MCF 10A (cell line): Measurements from ENCODE around the gene FLT3. TPM values are rescaled to one million over a fixed set of nuclear protein-coding genes. Genes with fewer than 3 reads are reported as not detected.
"Not testable (repeated sequence)": the region's sequence is repeated elsewhere in the genome, so short reads cannot be mapped to it uniquely, and the experiment has no call there.

Source experiments
- BruUV-seq: library from RNA; stranded (reverse); fragments of 400-500 nt; replicated peaks from 2 replicates; lab custom pipeline; 2021; lab: Mats Ljungman, UMichigan
- CTCF ChIA-PET: fragments of 300-600 bp; sonication (Branson Sonifier 250); formaldehyde crosslinking; extraction: SDS; loops from one replicate; lab custom pipeline; 2021; ENCODE audit warnings: antibody characterized with exemption, inconsistent platforms; lab: Yijun Ruan, JAX
- POLR2A ChIA-PET: fragments of 300-600, 350-650 bp; sonication (Branson Sonifier 250); formaldehyde crosslinking; extraction: SDS; loops from one replicate; lab custom pipeline; 2020; ENCODE audit warnings: antibody characterized with exemption, inconsistent platforms; lab: Yijun Ruan, JAX
- DNase-seq: peaks from one replicate; pipeline ENCODE4 v3.0.0-alpha.2; 2018; ENCODE audit not compliant: unreplicated experiment
- H3K27ac Mint-ChIP-seq: one replicate; pipeline ENCODE4 v1.8.0; 2022; ENCODE audit warnings: mild to moderate bottlenecking, low read depth, mixed read lengths; ENCODE audit not compliant: unreplicated experiment
- H3K27me3 Mint-ChIP-seq: one replicate; pipeline ENCODE4 v1.8.0; 2022; ENCODE audit warnings: mixed read lengths; ENCODE audit not compliant: insufficient read depth, unreplicated experiment
- H3K36me3 Mint-ChIP-seq: one replicate; pipeline ENCODE4 v1.8.0; 2022; ENCODE audit warnings: mild to moderate bottlenecking, moderate library complexity, mixed read lengths; ENCODE audit not compliant: insufficient read depth, unreplicated experiment
- H3K4me1 Mint-ChIP-seq: one replicate; pipeline ENCODE4 v1.8.0; 2022; ENCODE audit warnings: mixed read lengths; ENCODE audit not compliant: insufficient read depth, unreplicated experiment
- H3K4me3 Mint-ChIP-seq: one replicate; pipeline ENCODE4 v1.8.0; 2022; ENCODE audit warnings: mild to moderate bottlenecking, moderate library complexity, mixed read lengths; ENCODE audit not compliant: unreplicated experiment
- H3K9me3 Mint-ChIP-seq: one replicate; pipeline ENCODE4 v1.8.0; 2022; ENCODE audit warnings: mixed read lengths; ENCODE audit not compliant: unreplicated experiment
- intact Hi-C: fragments of 100-400 bp; cut with micrococcal nuclease; formaldehyde crosslinking; loops from 2 replicates; pipeline ENCODE4 v1.14.1; 2022
- total RNA-seq: library from RNA; stranded (reverse); gene quantifications from 2 replicates; pipeline ENCODE4 v1.2.3, GENCODE V29; 2022
- TF ChIP-seq, protein P1 (sequence below): fragments of 200-600 bp; IDR thresholded peaks from one replicate; pipeline ENCODE4 v1.8.0; 2022; ENCODE audit warnings: antibody characterized with exemption, mild to moderate bottlenecking; ENCODE audit not compliant: unreplicated experiment

Gene FLT3
- total RNA-seq, 1 experiment from 2014 or later, result not detected

DNA sequence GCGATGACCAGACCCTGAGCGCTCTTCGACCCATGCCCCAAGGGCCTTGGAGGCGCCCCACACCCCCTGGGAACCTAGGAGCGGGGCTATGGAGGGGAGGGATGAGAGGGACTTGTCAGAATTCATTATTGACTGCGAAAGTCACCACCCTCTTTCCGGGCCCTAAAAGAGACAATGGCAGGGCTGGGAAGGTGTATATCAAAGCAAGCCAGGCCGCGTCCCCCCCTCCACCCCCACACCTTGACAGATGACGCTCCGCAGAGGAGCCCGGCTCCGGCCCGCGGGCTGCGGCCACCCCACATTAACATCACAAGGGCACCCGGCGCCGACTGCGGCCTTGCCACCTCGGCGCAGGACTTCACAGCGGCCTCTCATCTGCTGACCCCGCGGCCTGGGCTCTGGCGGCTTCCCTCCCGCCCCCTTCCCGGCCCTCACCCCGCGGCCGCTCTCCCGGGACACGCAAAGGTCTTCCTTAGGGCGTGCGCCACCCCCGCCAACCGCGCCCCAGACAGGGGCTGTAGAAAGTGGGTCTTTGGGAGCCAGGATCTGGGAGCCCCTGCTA, 133.7 kb downstream of the FLT3 start:
- peaks cover 6% of the 10 kb centered on the region for H3K36me3 Mint-ChIP-seq
- no peaks in the 10 kb centered on the region for H3K4me1 Mint-ChIP-seq
- ChIA-PET CTCF (interaction anchor here (0.6 to 2.9 kb wide), 2 partner anchors 141 to 196 kb away, joined by 3 to 12 read pairs; no protein-coding TSS in a partner anchor), POLR2A (no interaction called here)
- no peak for DNase-seq
- no peak overlapping the region for H3K4me3 Mint-ChIP-seq
- peaks cover 41% of the 10 kb centered on the region for H3K27me3 Mint-ChIP-seq
- TF ChIP-seq, protein P1, sequence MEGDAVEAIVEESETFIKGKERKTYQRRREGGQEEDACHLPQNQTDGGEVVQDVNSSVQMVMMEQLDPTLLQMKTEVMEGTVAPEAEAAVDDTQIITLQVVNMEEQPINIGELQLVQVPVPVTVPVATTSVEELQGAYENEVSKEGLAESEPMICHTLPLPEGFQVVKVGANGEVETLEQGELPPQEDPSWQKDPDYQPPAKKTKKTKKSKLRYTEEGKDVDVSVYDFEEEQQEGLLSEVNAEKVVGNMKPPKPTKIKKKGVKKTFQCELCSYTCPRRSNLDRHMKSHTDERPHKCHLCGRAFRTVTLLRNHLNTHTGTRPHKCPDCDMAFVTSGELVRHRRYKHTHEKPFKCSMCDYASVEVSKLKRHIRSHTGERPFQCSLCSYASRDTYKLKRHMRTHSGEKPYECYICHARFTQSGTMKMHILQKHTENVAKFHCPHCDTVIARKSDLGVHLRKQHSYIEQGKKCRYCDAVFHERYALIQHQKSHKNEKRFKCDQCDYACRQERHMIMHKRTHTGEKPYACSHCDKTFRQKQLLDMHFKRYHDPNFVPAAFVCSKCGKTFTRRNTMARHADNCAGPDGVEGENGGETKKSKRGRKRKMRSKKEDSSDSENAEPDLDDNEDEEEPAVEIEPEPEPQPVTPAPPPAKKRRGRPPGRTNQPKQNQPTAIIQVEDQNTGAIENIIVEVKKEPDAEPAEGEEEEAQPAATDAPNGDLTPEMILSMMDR, result no peak
- BruUV-seq, result no TSS peak
- no peak overlapping the region for H3K27ac Mint-ChIP-seq
- intact Hi-C loops, result no loop called here
- H3K9me3 Mint-ChIP-seq, result no peaks in the 10 kb centered on the region

DNA sequence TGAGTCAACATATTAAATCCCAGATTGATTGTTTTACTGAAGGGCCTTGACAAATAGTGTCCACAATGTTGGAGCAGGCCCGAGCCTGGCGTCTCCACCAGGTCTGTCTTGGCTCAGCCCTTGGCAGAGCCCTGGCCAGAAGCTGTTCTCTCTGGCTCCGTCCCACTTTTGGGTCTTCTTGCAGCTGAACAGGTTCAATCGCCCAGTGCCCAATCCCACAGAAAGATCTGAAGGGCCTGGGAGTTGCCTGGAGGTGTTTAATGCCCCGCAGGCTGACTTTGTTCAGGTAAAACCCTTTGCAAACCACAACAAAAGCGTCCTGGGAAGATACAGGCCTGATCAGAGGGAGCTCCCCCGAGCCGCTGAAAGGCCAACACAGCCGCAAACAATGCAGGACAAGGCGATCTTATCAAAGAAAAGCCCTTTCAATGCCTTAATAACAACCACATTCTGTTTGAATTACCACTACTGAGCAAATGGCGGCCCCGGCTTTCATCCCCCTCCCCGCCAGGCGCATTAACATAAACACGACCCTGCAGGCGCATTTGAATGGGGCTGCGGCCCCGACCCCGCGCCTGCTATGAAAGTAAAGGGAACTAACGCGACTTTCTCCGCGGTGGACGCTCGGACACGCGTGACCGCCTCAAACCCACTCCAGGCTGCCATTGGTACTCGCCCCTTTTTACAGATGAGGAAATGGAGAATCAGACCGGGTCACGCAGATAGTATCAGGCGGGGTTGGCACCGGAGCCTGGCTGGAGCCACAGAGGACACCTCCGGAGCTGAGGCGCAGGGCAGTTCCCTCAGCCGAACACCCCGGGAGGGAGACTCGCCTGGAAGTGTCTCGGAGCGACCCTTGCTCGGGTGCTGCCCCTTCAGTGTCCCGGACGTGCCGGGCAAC, 134.4 kb downstream of the FLT3 start:
- ChIA-PET POLR2A (no interaction called here), CTCF (interaction anchor here (2.9 kb wide), 1 partner anchor 140 kb away, joined by 12 read pairs; no protein-coding TSS in a partner anchor)
- Mint-ChIP-seq H3K9me3 (no peaks in the 10 kb centered on the region), H3K4me1 (no peaks in the 10 kb centered on the region), H3K36me3 (peaks cover 6% of the 10 kb centered on the region), H3K4me3 (no peak overlapping the region), H3K27me3 (peaks cover 41% of the 10 kb centered on the region), H3K27ac (no peak overlapping the region)
- intact Hi-C loops, result no loop called here
- DNase-seq, result no peak
- BruUV-seq, result no TSS peak
- TF ChIP-seq, protein P1, result no peak

DNA sequence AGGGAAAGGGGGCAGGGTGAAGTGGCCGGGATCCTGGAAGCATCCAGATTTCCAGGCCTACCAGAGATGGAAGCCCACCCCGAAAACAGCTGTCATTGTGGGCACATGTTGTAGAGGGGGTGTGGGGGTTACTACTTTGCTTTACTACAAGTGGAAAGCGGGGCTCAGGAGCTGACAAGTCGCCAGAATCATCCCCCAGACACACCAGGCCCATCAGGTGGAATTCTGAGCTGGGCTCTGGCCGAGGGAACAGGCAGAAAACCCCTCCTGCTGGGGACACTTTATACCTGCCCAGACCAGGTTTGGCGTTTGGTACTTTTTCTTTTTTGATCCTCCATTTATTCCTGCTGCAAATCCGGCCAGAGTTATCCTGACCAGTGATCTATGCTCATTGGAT, 135.0 kb downstream of the FLT3 start:
- H3K27ac Mint-ChIP-seq, result no peak overlapping the region
- DNase-seq, result no peak
- no peak overlapping the region for H3K4me3 Mint-ChIP-seq
- H3K9me3 Mint-ChIP-seq, result no peaks in the 10 kb centered on the region
- ChIA-PET POLR2A (no interaction called here), CTCF (interaction anchor here (2.9 kb wide), 1 partner anchor 139 kb away, joined by 12 read pairs; no protein-coding TSS in a partner anchor)
- no TSS peak for BruUV-seq
- intact Hi-C loops, result no loop called here
- peaks cover 6% of the 10 kb centered on the region for H3K36me3 Mint-ChIP-seq
- TF ChIP-seq, protein P1, result no peak
- no peaks in the 10 kb centered on the region for H3K4me1 Mint-ChIP-seq
- peaks cover 35% of the 10 kb centered on the region for H3K27me3 Mint-ChIP-seq

DNA sequence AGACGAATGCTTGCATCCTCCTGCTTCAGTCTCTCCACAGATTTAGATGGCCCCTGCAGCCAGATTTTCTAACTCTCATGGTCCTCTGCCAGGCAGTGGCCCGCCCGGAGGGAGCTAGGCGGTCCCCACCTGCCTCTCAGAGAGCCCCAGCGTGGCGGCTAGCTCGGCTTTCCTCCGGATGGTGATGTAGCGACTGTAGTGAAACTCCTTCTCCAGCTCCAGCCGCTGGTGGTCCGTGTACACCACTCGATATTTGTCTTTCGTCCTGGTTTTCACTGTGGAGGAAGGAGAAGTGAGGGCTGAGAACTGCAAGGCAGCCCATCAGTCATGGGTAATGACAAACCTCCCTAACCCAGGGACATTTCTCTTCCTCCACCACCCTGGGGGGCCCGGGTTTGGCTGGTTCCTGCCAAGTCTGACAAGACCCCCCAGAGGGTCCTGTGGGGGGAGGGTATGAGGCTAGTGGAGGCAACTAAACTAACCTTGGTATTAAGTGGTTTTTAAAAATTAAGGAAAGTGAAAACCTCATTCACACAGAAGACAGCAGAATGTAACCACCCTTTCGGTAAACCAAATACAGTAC, 135.5 kb downstream of the FLT3 start:
- ChIA-PET POLR2A (no interaction called here), CTCF (interaction anchor here (2.9 kb wide), 1 partner anchor 139 kb away, joined by 12 read pairs; no protein-coding TSS in a partner anchor)
- H3K36me3 Mint-ChIP-seq, result peaks cover 6% of the 10 kb centered on the region
- H3K27ac Mint-ChIP-seq, result no peak overlapping the region
- no peak for DNase-seq
- H3K27me3 Mint-ChIP-seq, result peaks cover 30% of the 10 kb centered on the region
- TF ChIP-seq, protein P1, result no peak
- no peaks in the 10 kb centered on the region for H3K4me1 Mint-ChIP-seq
- H3K9me3 Mint-ChIP-seq, result no peaks in the 10 kb centered on the region
- no peak overlapping the region for H3K4me3 Mint-ChIP-seq
- intact Hi-C loops, result no loop called here
- BruUV-seq, result no TSS peak

DNA sequence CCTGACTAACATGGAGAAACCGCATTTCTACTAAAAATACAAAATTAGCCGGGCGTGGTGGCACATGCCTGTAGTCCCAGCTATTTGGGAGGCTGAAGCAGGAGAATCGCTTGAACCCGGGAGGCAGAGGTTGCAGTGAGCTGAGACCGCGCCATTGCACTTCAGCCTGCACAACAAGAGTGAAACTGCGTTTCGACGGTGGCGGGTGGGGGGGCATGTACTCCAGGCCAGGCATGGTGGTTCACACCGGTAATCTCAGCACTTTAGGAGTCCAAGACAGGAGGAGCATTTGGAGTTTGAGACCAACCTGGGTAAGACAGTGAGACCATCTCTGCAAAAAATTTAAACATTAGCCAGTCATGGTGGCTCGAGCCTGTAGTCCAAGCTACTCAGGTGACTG, 136.2 kb downstream of the FLT3 start:
- H3K36me3 Mint-ChIP-seq, POLR2A ChIA-PET, BruUV-seq, H3K9me3 Mint-ChIP-seq, intact Hi-C loops, H3K27ac Mint-ChIP-seq, H3K4me3 Mint-ChIP-seq, H3K4me1 Mint-ChIP-seq, DNase-seq: not testable (repeated sequence)
- peaks cover 23% of the 10 kb centered on the region for H3K27me3 Mint-ChIP-seq
- CTCF ChIA-PET, result interaction anchor here (2.9 kb wide), 1 partner anchor 138 kb away, joined by 12 read pairs; no protein-coding TSS in a partner anchor
